GM21423 (cell line): Measurements from ENCODE around the gene ODC1.

Source experiments
- ATAC-seq: cut with Tn5 transposase; IDR thresholded peaks from one replicate; pipeline ENCODE4 v1.9.1; 2021; ENCODE audit warnings: mild to moderate bottlenecking, moderate library complexity; ENCODE audit not compliant: unreplicated experiment

Gene ODC1

GRCh38 chr2:10417551-10418335 is 30.4 kb downstream of the ODC1 start:
- no peak for ATAC-seq

DNA sequence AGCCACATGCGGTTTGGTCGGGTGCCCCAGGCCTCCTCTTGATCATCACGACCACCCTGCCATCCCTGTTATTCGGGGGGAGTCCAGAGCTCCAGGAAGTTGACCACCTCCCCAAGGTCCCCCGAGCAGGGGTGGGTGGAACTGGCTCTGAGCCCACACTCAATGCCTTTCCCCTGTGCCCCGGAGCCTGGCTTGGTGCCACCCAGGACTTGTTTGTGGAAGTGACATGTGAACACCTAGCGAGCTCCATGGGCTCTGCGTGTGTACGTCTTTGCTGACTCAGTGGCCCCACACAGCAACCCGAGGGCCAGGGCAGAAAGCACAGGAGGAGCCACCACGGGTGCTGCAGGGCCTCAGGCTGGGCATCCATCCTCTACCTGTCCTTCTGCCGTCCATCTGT is 32.5 kb downstream of the ODC1 start:
- no peak for ATAC-seq

GRCh38 chr2:10415048-10415447 is 33.1 kb downstream of the ODC1 start:
- ATAC-seq: no peak

GRCh38 chr2:10414591-10414990 is 33.5 kb downstream of the ODC1 start:
- ATAC-seq: no peak

GRCh38 chr2:10413991-10414451 is 34.1 kb downstream of the ODC1 start:
- no peak for ATAC-seq

GRCh38 chr2:10413503-10413902 is 34.6 kb downstream of the ODC1 start:
- ATAC-seq: no peak

DNA sequence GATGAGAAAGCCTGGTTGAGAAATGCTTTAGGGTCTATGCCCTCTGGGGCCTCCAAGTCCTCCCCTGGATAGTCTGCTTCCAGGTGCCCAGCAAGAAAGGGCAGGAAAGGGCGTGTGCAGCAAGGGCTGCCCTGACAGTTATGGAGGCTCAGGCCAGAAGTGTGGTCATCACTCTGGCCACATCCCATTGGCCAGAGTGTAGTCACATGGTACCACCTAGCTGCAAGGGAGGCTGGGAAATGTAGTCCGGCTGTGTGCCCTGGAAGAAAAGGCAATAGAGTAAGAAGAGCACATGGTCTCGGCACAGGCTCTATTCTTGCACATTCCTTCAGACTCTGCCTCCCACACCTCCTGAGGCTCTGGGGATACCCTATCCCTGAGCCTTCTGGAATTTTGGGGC is 35.7 kb downstream of the ODC1 start:
- ATAC-seq: no peak

DNA sequence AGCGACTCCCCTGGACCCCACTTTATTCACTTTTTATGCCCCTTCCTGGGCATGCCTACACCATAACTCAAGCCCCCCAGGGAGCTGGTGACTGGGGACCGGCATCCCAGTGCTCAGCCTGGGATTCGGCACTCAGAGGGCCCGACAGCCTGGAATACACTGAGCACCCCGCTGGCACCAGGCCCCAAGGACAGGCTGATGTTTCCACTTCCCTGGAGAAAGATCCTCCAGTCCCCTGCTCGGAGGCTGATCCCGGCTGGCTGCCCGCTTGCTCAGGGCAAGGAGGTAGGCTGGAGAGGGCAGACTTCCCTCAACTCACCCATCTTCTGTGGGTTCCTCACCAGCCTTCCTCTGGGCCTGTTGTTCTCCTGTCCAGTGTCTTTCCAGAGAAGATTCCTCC is 36.6 kb downstream of the ODC1 start:
- ATAC-seq: no peak

DNA sequence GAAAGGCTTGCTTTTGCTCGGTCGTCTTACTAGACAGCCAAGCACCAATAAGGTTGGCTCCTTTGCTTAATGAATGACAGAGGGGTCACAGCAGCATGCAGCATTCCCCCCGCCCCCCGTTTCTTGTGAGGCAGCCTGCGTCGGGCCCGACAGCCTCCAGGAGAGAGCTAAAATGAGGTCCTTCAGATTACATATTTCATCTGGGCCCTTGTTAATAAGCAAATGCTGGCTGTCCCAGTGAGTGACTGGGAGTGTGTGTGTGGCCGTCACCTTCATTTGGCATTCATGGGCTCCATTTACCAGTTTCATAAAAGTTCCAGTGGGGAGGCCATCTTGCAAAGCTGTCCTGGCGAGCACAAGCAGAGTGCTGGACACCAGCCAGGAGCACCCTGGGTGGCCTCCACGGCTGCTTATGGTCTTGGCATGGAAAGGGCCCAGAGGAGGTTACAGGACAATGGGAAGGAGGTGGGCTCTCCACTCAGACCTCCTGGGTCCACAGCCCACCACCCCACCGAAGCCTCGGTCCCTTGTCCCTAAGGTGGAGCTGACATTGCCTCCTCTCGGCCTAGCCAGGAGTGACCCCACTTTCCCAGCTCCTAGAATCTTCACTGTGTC is 37.2 kb downstream of the ODC1 start:
- no peak for ATAC-seq

- ATAC-seq: peak; percentile 71
These were observed 37.9 kb downstream of the ODC1 start for GRCh38 chr2:10410001-10410822.

- peak; percentile 46 for ATAC-seq
These were observed 39.2 kb downstream of the ODC1 start for GRCh38 chr2:10408649-10409579.

DNA sequence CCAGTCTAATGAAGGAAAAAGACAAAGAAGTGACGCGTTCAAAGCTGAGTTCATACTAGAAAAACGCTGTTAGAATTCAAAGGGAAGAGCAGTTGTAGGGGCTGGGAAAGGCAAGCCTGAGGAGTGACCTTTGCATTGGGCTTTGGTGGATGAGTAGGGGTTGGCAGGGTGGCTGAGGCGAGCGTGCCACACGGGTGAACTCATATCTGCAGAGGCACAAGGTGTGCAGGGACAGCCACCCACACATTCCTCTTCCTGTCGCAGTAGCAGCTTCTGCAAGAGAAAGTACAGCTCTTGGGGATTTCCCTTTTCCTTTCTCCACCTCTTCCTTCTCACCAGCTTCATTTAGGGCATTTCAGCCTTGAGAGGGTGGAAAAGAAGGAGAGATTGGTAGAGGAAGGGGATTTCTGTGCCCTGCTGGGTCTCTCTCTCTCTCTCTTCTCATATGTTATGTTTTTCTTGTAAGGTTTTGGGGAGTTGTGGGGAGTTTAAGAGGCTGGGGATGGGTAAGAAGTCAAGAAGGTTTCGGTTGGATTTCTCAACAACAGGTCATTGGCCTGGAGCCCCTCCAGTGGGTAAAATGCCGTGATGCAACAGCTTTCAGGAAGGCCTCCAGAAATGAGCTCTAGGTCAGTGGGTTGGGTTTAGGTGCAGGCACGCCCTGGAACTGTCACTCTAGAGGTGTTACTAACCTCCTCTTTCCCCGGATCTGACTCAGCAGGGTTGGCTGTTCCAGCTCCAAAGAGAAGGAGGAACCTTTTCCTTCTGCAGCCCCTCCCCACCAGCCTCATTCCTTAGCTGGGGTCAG is 40.1 kb downstream of the ODC1 start:
- ATAC-seq: peak; percentile 41

GRCh38 chr2:10407432-10407831 is 40.7 kb downstream of the ODC1 start:
- no peak for ATAC-seq

DNA sequence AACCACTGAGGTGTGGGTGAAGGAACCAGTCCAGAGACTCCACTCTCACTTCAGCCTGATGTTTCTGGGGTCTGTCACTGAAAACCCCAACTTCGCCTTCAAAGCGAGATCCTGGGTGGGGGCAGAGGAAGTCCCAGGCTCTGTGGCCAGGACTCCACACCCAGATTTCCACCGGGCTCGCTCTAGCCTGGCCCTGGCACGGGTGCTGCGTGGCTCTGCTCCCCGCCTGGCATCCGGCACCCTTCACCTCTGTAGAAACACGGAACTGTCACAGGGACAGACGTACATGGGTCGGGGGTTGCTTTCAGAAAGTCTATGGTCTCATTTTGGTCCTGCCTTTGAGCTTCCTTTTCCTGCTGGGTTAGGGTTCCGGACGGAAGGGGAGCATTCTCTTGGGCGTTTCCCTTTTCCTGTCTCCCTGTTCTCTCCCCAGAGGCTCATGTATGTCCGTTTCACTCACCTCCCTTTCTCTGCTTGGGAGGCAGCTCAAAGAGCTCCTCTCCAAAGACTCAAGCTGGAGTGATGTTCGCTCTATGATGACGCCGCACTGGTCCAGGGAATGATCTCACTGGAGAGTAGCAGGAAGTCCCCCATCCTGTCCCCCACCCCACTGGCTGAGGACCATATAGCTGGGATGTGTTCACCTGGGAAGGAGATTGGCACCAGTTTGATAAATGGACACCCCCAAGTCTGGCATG is 41.5 kb downstream of the ODC1 start:
- no peak for ATAC-seq

GRCh38 chr2:10406016-10406415 is 42.1 kb downstream of the ODC1 start:
- no peak for ATAC-seq

- no peak for ATAC-seq
These were observed 42.7 kb downstream of the ODC1 start for GRCh38 chr2:10405448-10405847.

DNA sequence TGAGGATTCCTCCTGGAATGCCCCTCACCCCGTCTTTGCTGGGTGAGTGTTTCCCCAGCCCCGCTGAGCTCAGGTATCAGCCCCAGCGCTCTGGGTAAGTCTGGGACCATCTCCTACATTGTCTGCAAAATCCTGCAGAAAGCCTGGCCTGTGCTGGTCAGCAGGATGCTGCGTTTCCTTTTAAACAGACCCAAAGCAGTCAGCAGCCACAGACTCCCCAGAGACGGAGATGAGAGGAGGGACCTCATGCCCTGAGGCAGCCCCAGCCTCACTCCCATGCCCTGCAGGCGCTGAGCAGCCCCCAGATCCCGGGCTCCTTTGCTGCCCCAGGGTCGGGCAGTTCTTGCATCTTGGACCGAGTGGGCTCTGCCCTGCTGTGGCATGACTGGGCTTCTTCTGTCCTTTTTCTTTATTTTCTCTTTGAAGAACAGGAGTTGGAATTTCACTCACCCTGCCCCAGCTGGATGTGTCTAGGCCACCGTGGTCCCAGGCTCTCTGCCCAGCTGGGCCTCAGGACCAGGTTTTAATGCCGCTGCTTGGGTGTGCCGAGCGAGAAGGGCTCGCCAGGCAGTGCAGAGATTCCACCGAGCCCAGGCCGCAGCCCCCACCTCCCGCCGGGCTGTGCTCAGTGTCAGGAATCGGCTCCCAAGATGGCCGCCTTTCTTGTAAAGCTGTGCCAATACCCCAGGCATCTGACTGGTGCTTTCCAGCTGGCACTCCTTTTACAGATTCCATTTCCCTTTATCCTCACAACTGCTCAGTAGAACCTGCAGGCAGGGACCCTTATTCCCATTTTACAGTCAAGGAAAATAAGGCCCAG is 43.6 kb downstream of the ODC1 start:
- no peak for ATAC-seq

GRCh38 chr2:10402653-10403215 is 45.4 kb downstream of the ODC1 start:
- ATAC-seq: no peak
